A549 (cell line): ENCODE data around the gene KCNH6. TPM values are rescaled to one million over a fixed set of nuclear protein-coding genes. Genes with fewer than 3 reads are reported as not detected.

ENCODE experiments used
- ATAC-seq, 2 experiments: fragments of 200-7000 bp in 1 of 2; fragments of >200 bp in 1 of 2; cut with Nextera tagmentation in 1 of 2; cut with Tn5 transposase in 1 of 2; 3 replicates each; pipeline versions ENCODE4 v1.8.0 to v1.9.1; 2018 to 2020; ENCODE audit warnings: mild to moderate bottlenecking in 1 of 2, moderate library complexity in 1 of 2
- CTCF ChIA-PET: fragments of 300-600 bp; sonication (Branson Sonifier 250); formaldehyde crosslinking; extraction: SDS; loops from one replicate; lab custom pipeline; 2021; ENCODE audit warnings: antibody characterized with exemption, inconsistent platforms; lab: Yijun Ruan, JAX
- POLR2A ChIA-PET: fragments of 350-600 bp; formaldehyde crosslinking; extraction: SDS; loops from one replicate; lab custom pipeline; 2021; ENCODE audit warnings: antibody characterized with exemption, inconsistent platforms; lab: Yijun Ruan, JAX
- DNase-seq, 2 experiments: peaks; one replicate each; pipeline versions ENCODE4 v3.0.0 to v3.0.0-alpha.2; 2011 to 2016; ENCODE audit warnings: low read depth in 1 of 2, low spot score in 1 of 2
- FAIRE-seq: peaks from 2 replicates; lab custom pipeline; 2011; peaks lifted over from hg19 to GRCh38; lab: Jason Lieb, UNC
- H3K27ac ChIP-seq, 2 experiments: fragments of >200 bp; sonication (Bioruptor Twin); formaldehyde crosslinking; 3 replicates each; pipeline ENCODE4 v1.5.1; 2016 to 2017
- H3K4me1 ChIP-seq: fragments of >200 bp; sonication (Bioruptor Twin); formaldehyde crosslinking; 3 replicates; pipeline ENCODE4 v1.6.1; 2016
- H3K4me2 ChIP-seq: fragments of >200 bp; sonication (Bioruptor Twin); formaldehyde crosslinking; 3 replicates; pipeline ENCODE4 v1.6.1; 2016
- H3K4me3 ChIP-seq: fragments of >200 bp; sonication (Bioruptor Twin); formaldehyde crosslinking; 3 replicates; pipeline ENCODE4 v1.5.1; 2016
- H3K9me3 ChIP-seq: fragments of >200 bp; sonication (Bioruptor Twin); formaldehyde crosslinking; 3 replicates; pipeline ENCODE4 v1.6.1; 2016
- BCL3 ChIP-seq: fragments of >200 bp; sonication (Bioruptor Twin); formaldehyde crosslinking; IDR thresholded peaks from 3 replicates; pipeline ENCODE4 v1.6.1; 2016
- EHMT2 ChIP-seq: fragments of 200-600 bp; sonication (generic); IDR thresholded peaks from 2 replicates; pipeline ENCODE4 v1.6.1; 2016; ENCODE audit warnings: antibody characterized with exemption, low read depth, mild to moderate bottlenecking, moderate library complexity
- EP300 ChIP-seq, 2 experiments: fragments of >200 bp; sonication (Bioruptor Twin); formaldehyde crosslinking; IDR thresholded peaks; 2 replicates in 1 of 2; 3 replicates in 1 of 2; pipeline ENCODE4 v1.6.1; 2016 to 2017
- FOSB ChIP-seq: fragments of 250-450 bp; sonication (Bioruptor Pico); IDR thresholded peaks from 2 replicates; pipeline ENCODE4 v1.5.0; 2020; ENCODE audit warnings: mild to moderate bottlenecking, moderate library complexity
- FOSL2 ChIP-seq, 2 experiments: fragments of 450-650 bp in 1 of 2; fragments of >200 bp in 1 of 2; sonication (Bioruptor Twin) in 1 of 2; formaldehyde crosslinking; IDR thresholded peaks; 2 replicates each; pipeline versions ENCODE4 v1.5.0 to v1.6.1; 2016 to 2020; ENCODE audit warnings: mild to moderate bottlenecking in 1 of 2, moderate library complexity in 1 of 2
- FOXS1 ChIP-seq: fragments of 250-450 bp; sonication (Bioruptor Pico); IDR thresholded peaks from 2 replicates; pipeline ENCODE4 v1.5.0; 2020; ENCODE audit warnings: mild to moderate bottlenecking, moderate library complexity
- HDAC2 ChIP-seq: fragments of 200-600 bp; sonication (generic); IDR thresholded peaks from 2 replicates; pipeline ENCODE4 v1.6.1; 2016
- HEYL ChIP-seq: fragments of 250-450 bp; sonication (Bioruptor Pico); IDR thresholded peaks from 2 replicates; pipeline ENCODE4 v1.8.0; 2021; ENCODE audit warnings: mild to moderate bottlenecking, moderate library complexity
- HMGXB4 ChIP-seq: fragments of 250-450 bp; sonication (Bioruptor Pico); IDR thresholded peaks from 2 replicates; pipeline ENCODE4 v1.5.0; 2021; ENCODE audit warnings: mild to moderate bottlenecking, moderate library complexity, borderline replicate concordance
- HOXB5 ChIP-seq: fragments of 250-450 bp; sonication (Bioruptor Pico); IDR thresholded peaks from 2 replicates; pipeline ENCODE4 v1.5.0; 2020; ENCODE audit warnings: mild to moderate bottlenecking, moderate library complexity
- KDM5A ChIP-seq: fragments of 200-600 bp; sonication (generic); IDR thresholded peaks from 2 replicates; pipeline ENCODE4 v1.6.1; 2016; ENCODE audit warnings: antibody characterized with exemption, mild to moderate bottlenecking
- POLR2A ChIP-seq: IDR thresholded peaks from 2 replicates; pipeline ENCODE4 v1.6.1; 2012; ENCODE audit warnings: mild to moderate bottlenecking, low read length
- POLR2AphosphoS2 ChIP-seq: conservative IDR thresholded peaks from 2 replicates; pipeline ENCODE4 v1.6.1; 2012; ENCODE audit warnings: low read length, improper control_type of control experiment, inconsistent platforms
- RNF2 ChIP-seq: fragments of 200-600 bp; sonication (generic); IDR thresholded peaks from 2 replicates; pipeline ENCODE4 v1.6.1; 2016; ENCODE audit warnings: low read depth, mild to moderate bottlenecking, antibody characterized with exemption, moderate library complexity, borderline replicate concordance
- SREBF2 ChIP-seq: fragments of 450-650 bp; IDR thresholded peaks from 2 replicates; pipeline ENCODE4 v1.6.1; 2014; ENCODE audit warnings: mild to moderate bottlenecking, moderate library complexity
- TP53 ChIP-seq: fragments of 250-450 bp; sonication (Bioruptor Pico); IDR thresholded peaks from 2 replicates; pipeline ENCODE4 v1.5.0; 2021; ENCODE audit warnings: mild to moderate bottlenecking, moderate library complexity
- ZC3H11A ChIP-seq: fragments of 450-650 bp; IDR thresholded peaks from 2 replicates; pipeline ENCODE4 v1.6.1; 2014; ENCODE audit warnings: antibody characterized with exemption, mild to moderate bottlenecking
- ZFP36 ChIP-seq: fragments of 450-650 bp; IDR thresholded peaks from 2 replicates; pipeline ENCODE4 v1.6.1; 2014; ENCODE audit warnings: borderline replicate concordance; ENCODE audit not compliant: partially characterized antibody
- ZNF302 ChIP-seq: fragments of 250-450 bp; sonication (Bioruptor Pico); IDR thresholded peaks from 2 replicates; pipeline ENCODE4 v1.9.0; 2021; ENCODE audit warnings: inconsistent platforms, mild to moderate bottlenecking, moderate library complexity
- ZSCAN20 ChIP-seq: fragments of 250-450 bp; sonication (Bioruptor Pico); IDR thresholded peaks from 2 replicates; pipeline ENCODE4 v1.8.0; 2022; ENCODE audit warnings: mild to moderate bottlenecking, moderate library complexity
- WGBS: methylation state at CpG from one replicate; pipeline ENCODE4 v1.1.6; 2017; ENCODE audit errors: missing lambda C conversion rate; 5-methylcytosine and 5-hydroxymethylcytosine counted together
- polyA plus RNA-seq, 4 experiments: library from polyadenylated mRNA; depleted of rRNA in 3 of 4; stranded (reverse); fragments of >200 nt; fragmentation: RNase III in 1 of 4; extraction: RNeasy Plus Mini Kit Qiagen cat#74134 plus additional on column Dnase treatment in 1 of 4; gene quantifications; 2 replicates in 3 of 4; 3 replicates in 1 of 4; pipeline ENCODE4 v1.2.3, GENCODE V29; 2011 to 2017
- TF ChIP-seq, protein P1 (sequence below): fragments of >200 bp; sonication (Bioruptor Twin); formaldehyde crosslinking; IDR thresholded peaks from 2 replicates; pipeline ENCODE4 v1.6.1; 2016
- TF ChIP-seq, protein P2 (sequence below): IDR thresholded peaks from 2 replicates; pipeline ENCODE4 v1.6.1; 2012; ENCODE audit warnings: low read depth, borderline replicate concordance
- TF ChIP-seq, protein P3 (sequence below): fragments of 250-450 bp; sonication (Bioruptor Pico); IDR thresholded peaks from 2 replicates; pipeline ENCODE4 v1.5.0; 2020; ENCODE audit warnings: low read depth, mild to moderate bottlenecking, moderate library complexity
- TF ChIP-seq, protein P4 (sequence below): IDR thresholded peaks from 2 replicates; pipeline ENCODE4 v1.6.1; 2012

The KCNH6 gene
- polyA plus RNA-seq, 2 of the 4 experiments (the other 2 are of a cell fraction), result not detected

DNA sequence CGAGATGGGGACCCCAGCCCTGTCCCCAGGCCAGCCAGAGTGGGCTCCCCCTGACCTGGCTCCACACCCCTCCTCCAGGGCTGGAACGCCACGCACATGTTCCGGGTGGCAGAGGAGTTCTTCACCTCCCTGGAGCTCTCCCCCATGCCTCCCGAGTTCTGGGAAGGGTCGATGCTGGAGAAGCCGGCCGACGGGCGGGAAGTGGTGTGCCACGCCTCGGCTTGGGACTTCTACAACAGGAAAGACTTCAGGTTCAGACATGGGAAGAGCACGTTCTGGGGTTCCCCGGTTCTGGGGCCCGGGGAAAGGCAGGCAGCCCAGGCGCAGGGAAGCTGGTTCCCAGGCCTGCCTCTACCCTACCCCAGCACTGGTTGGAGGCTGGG lies 41.7 kb upstream of the KCNH6 start:
- CTCF ChIA-PET, result interaction anchor here (1.5 to 13.8 kb wide), 8 partner anchors 12 to 809 kb away, joined by 3 to 347 read pairs (median 52); partner anchors contain the start of gene CYB561

GRCh38 chr17:63482509-63482908 lies 40.6 kb upstream of the KCNH6 start:
- ChIA-PET POLR2A (no interaction called here), CTCF (interaction anchor here (4.4 to 13.8 kb wide), 5 partner anchors 13 to 129 kb away, joined by 14 to 347 read pairs (median 111); partner anchors contain the start of gene CYB561)
- no peak overlapping the region for H3K27ac ChIP-seq
- no peak overlapping the region for H3K4me2 ChIP-seq
- TF ChIP-seq, protein P1, sequence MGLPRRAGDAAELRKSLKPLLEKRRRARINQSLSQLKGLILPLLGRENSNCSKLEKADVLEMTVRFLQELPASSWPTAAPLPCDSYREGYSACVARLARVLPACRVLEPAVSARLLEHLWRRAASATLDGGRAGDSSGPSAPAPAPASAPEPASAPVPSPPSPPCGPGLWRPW, result no peak
- TF ChIP-seq ZFP36, result no peak
- TF ChIP-seq KDM5A, result no peak
- TF ChIP-seq EP300 (IDR thresholded peaks at IDR 0.05), result no peak
- TF ChIP-seq, protein P2, sequence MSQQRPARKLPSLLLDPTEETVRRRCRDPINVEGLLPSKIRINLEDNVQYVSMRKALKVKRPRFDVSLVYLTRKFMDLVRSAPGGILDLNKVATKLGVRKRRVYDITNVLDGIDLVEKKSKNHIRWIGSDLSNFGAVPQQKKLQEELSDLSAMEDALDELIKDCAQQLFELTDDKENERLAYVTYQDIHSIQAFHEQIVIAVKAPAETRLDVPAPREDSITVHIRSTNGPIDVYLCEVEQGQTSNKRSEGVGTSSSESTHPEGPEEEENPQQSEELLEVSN, result no peak
- no peak for TF ChIP-seq HMGXB4 (CRISPR knock-in tag)
- no peak for TF ChIP-seq ZC3H11A
- TF ChIP-seq, protein P3, sequence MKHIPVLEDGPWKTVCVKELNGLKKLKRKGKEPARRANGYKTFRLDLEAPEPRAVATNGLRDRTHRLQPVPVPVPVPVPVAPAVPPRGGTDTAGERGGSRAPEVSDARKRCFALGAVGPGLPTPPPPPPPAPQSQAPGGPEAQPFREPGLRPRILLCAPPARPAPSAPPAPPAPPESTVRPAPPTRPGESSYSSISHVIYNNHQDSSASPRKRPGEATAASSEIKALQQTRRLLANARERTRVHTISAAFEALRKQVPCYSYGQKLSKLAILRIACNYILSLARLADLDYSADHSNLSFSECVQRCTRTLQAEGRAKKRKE (CRISPR knock-in tag), result no peak
- no peak for TF ChIP-seq TP53
- no peak for DNase-seq
- H3K4me1 ChIP-seq, result peaks cover 10% of the 10 kb centered on the region
- 68% methylated on average over 16 of the region's 16 CpGs for WGBS
- ATAC-seq, result no peak
- H3K9me3 ChIP-seq, result no peaks in the 10 kb centered on the region
- no peak for FAIRE-seq
- H3K4me3 ChIP-seq, result no peak overlapping the region

More for the DNA sequence above, 41.7 kb upstream of the KCNH6 start:
- ATAC-seq, result no peak
- Histone ChIP-seq H3K4me2 (no peak overlapping the region), H3K9me3 (no peaks in the 10 kb centered on the region), H3K27ac (no peak overlapping the region), H3K4me3 (no peak overlapping the region), H3K4me1 (peaks cover 13% of the 10 kb centered on the region)
- no peak for DNase-seq
- no peak for FAIRE-seq
- WGBS, result 68% methylated on average over 16 of the region's 16 CpGs
- TF ChIP-seq TP53 (no peak), HDAC2 (no peak), EHMT2 (no peak), ZNF302 (CRISPR knock-in tag) (no peak), HMGXB4 (CRISPR knock-in tag) (no peak)
- POLR2A ChIA-PET, result no interaction called here

GRCh38 chr17:63483038-63483437 lies 40.1 kb upstream of the KCNH6 start:
- Histone ChIP-seq H3K27ac (no peak overlapping the region), H3K4me3 (no peak overlapping the region), H3K9me3 (no peaks in the 10 kb centered on the region), H3K4me2 (no peak overlapping the region), H3K4me1 (peaks cover 5% of the 10 kb centered on the region)
- WGBS, result 60% methylated on average over 10 of the region's 10 CpGs
- CTCF ChIA-PET, result interaction anchor here (0.7 to 13.8 kb wide), 5 partner anchors 12 to 129 kb away, joined by 3 to 347 read pairs (median 111); partner anchors contain the start of gene CYB561
- no peak for ATAC-seq
- no peak for FAIRE-seq
- DNase-seq, result no peak
- POLR2A ChIA-PET, result interaction anchor here (0.5 kb wide), 1 partner anchor 139 kb away, joined by 3 read pairs; no protein-coding TSS in a partner anchor
- TF ChIP-seq BCL3 (no peak), ZSCAN20 (CRISPR knock-in tag) (no peak), POLR2A (no peak), POLR2AphosphoS2 (no peak), FOSB (CRISPR knock-in tag) (no peak), TP53 (no peak), HEYL (CRISPR knock-in tag) (no peak), EP300 (IDR thresholded peaks at IDR 0.05) (no peak), SREBF2 (no peak), ZNF302 (CRISPR knock-in tag) (no peak), FOSL2 (IDR thresholded peaks at IDR 0.05) (no peak), FOSL2 (CRISPR knock-in tag; IDR thresholded peaks at IDR 0.05) (no peak), FOXS1 (CRISPR knock-in tag) (no peak), HDAC2 (no peak), HOXB5 (no peak), RNF2 (no peak)
- TF ChIP-seq, protein P4, sequence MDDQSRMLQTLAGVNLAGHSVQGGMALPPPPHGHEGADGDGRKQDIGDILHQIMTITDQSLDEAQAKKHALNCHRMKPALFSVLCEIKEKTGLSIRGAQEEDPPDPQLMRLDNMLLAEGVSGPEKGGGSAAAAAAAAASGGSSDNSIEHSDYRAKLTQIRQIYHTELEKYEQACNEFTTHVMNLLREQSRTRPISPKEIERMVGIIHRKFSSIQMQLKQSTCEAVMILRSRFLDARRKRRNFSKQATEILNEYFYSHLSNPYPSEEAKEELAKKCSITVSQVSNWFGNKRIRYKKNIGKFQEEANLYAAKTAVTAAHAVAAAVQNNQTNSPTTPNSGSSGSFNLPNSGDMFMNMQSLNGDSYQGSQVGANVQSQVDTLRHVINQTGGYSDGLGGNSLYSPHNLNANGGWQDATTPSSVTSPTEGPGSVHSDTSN, result no peak
- TF ChIP-seq, protein P3 (CRISPR knock-in tag), result no peak
